HL-60/S4 treated with retinoic acid at 250 ng/mL for 4 days and 3 days (cell line): ENCODE measurements around the gene RGS18.
"Not testable (repeated sequence)": the region's sequence is repeated elsewhere in the genome, so short reads cannot be mapped to it uniquely, and the experiment has no call there.

Source experiments
- in situ Hi-C: fragments of 300-500 bp; cut with MboI; formaldehyde crosslinking; loops from 2 replicates; pipeline ENCODE4 v1.7.0; 2022; ENCODE audit warnings: low sequenced_read_pairs

RGS18 gene

DNA sequence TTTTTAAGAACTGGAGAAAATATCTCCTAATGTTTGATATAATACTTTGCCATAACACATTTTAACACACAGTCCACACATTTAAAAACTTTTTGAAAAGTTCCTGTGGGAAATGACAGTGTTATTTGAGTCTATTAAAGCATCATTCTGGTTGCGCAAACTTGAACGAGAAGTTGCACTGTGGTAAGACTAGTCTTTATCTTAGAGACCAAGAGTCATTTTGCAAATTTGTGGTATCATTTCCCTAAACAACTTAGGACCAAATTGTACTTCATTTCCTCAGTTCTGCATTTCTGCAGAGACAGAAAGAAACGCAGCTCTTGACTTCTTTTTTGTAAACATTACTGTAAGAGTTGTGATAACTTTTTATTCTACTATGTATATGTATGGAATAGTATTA, at the start of gene RGS18:
Gene RGS18 (plus strand): TSS at position 282 of the 400 bp plus-strand sequence. CDS start 176 bp downstream, outside the sequence.
- in situ Hi-C loops = no loop called here

- in situ Hi-C loops = no loop called here
These were observed 48.7 kb upstream of the RGS18 start for GRCh38 chr1:192109576-192109975.

GRCh38 chr1:192115000-192115399, 43.3 kb upstream of the RGS18 start:
- in situ Hi-C loops = no loop called here

GRCh38 chr1:192118881-192119405, 39.3 kb upstream of the RGS18 start:
- in situ Hi-C loops = no loop called here

DNA sequence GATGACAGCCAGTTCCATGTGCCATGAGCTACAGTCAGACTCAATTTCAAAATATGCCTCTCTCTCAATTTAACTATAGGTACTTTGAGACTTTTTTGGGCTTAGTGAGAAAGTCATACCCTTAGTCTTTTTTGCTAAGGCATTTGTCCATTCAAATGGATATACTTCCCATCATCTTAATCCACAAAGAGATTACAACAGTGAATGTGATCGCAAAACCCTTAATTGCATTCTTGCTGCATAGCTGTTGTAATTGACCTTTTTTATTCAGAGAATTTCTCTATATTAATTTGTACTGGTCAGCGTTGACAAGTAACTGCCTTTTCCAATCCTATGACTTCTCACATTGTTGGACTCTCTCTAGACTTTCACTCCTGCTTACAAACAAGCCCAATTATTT, 38.6 kb upstream of the RGS18 start:
- in situ Hi-C loops = no loop called here

DNA sequence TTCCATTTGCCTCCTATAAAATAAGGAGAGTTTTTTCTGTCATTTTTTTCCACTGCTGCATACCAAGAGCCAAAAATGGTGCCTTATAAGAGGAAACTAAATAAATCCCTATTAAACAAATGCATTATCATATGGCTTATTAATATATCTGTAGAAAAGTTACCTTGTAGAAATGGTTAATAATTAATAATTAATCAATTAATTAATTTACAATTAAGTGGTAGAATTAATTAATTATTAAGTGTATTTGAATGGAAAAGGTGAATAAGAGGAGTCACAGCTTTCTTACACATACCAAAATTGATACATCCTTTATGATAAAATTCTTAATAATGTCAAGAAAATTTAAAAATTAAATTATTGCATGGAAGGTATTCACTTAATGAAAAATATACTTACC, 35.6 kb upstream of the RGS18 start:
- in situ Hi-C loops = no loop called here

DNA sequence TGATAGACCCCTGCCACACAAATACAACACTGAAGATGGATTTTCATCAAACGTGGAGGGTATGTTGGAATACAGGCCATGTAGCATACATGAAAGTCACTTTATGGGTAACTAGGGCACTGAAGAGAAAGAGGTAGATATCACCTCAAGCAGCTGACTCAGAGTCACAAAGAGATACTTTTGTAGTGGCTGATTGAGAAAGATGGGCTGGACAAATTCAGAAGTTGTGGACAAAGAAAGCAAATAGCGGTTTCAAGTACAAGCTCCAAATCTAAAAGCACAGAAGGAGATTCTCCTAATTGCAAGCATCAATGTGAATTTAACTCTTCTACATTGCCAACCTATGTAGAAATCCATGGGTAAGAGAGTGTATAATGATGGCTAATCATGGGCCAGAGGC, 35.0 kb upstream of the RGS18 start:
- in situ Hi-C loops = no loop called here

GRCh38 chr1:192126030-192126619, 32.1 kb upstream of the RGS18 start:
- in situ Hi-C loops = no loop called here

DNA sequence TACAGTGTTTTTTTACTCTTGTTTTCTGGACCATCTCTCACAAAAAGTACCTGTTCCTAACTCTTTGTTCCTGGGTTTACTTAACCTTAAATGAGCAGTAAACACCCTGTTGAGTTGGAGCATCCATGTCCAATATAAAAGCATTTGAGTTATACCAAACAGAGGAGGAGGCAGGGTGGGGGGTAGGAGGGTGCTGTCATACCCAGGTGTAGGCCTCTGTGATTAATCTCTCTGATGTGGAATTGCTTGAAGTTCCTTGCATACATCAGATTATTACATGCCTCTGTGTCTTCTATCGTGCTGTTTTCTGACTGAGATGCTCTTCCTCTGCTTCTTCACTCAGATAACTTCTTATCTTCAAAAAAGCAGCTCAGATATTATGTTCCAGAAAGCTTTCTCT, 28.1 kb upstream of the RGS18 start:
- in situ Hi-C loops = no loop called here

DNA sequence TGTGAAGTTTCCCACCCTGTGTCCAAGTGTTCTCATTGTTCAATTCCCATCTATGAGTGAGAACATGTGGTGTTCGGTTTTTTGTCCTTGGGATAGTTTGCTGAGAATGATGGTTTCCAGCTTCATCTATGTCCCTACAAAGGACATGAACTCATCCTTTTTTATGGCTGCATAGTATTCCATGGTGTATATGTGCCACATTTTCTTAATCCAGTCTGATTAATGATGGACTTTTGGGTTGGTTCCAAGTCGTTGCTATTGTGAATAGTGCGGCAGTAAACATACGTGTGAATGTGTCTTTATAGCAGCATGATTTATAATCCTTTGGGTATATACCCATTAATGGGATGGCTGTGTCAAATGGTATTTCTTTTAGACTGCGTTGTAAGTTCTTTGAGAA, 27.4 kb upstream of the RGS18 start:
- in situ Hi-C loops = not testable (repeated sequence)

DNA sequence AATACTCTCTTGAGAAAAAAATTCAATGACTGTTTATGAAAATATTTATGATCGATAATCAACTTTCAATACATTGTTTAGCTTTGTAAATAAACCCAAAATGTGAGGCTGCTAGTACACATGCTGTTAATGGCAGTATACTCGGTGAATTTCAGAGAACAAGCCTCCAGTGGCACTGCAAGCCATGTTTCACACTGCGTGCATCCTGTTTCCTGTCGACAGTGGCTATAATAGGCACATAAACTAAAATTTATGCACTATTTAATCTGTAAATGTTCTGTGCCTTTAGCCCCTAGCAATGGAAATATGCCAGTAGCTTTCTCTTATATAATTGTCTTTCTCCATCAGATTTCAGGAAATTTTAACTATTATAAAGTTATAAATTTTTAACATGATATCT, 26.3 kb upstream of the RGS18 start:
- in situ Hi-C loops = no loop called here

DNA sequence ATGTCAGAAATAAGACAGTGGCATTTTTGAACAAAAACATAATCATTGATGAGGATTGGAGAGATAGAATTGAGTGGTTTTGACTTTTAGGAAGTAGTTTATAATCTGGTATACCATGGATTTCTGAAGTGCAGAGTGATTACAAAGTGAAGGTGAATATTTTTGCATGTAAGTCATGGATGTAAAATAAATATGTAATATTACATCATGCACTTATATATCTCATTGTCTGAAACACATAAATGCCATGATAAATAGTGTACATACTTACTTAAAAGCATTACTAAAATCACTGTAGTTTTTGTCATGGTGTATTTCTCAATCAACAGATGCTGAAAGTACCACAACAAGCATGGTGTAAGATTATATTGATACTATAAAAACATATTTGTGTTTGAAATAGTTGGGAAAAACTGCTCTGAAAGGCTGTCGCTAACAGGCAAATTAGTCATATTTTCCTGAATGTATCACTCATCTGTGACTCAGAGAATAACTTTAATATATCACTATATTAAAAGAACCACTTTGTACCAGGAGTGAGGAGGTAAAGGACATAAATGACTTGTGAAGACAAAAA, 24.8 kb upstream of the RGS18 start:
- in situ Hi-C loops = no loop called here

DNA sequence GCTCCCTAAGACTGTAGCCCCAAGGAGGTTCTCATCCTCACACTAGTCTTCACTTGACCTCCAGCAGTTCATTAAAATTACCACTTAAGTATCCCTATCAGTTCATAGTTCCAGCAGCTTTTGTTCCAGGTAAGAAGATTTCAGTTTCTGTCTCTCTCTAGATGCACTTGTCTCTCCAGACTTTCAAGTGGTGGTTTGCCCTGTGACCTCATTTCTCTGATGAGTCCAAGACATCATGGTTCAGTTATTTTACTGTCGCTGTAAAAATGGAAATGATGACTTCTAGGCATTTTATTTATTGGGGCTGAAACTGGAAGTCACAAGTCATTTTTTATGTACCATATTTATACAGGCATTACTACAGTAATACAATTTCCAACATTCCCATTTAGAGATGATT, 17.9 kb upstream of the RGS18 start:
- in situ Hi-C loops = no loop called here

GRCh38 chr1:192147221-192147620, 11.0 kb upstream of the RGS18 start:
- in situ Hi-C loops = no loop called here

DNA sequence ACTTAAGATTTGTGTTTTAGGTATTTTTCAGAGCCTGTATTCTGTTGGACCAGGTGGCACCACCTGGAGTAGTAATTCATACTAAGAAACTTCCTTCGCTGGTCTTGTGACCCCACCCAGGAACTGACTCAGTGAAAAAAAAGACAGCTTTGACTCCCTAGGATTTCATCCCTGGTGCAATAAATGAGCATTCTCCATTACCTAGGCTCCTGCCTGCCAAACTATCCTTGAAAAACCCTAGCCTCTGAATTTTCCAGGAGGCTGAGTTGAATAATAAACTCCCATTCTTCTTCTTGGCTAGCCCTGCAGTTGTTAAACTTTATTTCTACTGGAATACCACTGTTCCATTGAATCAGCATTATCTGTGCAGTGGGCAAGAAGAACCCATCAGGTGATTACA, 10.6 kb upstream of the RGS18 start:
- in situ Hi-C loops = no loop called here

DNA sequence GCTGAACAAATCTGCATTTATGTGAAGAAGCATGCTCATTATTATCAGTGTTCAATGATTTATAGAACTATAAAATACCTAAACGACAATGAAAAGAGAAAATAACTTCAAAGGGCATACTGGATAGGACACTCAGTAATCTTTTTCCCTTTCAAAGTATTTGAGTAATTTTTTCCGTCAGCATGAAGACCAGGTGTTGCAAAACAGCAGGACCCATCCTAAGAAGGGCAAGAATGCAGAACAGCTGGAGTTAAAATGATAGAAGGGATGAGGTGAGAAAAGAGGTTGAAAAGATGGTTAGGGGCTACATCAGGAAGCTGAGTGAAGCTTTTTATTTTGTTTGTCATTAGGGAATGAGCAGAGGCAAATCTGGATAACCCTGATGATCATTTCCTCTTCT, 7.1 kb upstream of the RGS18 start:
- in situ Hi-C loops = no loop called here

DNA sequence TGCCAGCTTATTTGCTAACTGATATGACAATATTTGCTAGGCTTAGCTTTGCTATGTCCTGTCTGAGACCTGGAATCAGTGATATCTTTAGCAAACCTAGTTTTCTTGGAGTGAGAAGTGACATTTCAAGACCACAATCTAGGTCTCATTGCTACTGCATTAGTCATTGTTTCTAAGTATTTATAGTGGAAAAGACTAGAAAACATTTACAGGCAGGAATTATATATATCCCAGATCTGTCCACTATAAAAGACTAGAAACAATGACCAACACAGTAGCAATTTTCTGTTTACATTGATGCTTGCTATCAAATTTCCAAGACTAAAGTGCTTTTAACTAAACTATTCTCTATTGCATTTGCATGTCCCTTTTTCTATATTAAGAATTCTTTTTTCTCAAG, 5.0 kb upstream of the RGS18 start:
- in situ Hi-C loops = no loop called here

DNA sequence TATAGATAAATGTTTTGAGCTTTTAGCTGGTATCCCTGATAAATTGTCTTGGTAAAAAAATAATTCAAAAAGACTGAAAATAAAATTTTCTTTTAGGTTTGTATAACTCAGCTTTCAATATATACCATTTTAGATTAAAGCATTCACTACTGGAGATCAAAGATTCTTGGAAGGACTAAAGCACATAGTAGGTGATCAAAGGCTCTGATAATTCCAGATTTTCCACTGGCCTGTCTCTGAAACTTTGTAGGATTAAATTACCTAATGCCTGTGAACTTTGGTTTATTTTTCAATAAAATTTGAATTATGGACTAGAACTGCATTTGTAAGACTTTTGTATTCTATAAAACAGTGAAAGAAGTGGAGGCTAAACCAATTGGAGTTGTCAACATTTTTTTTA, 1.2 kb upstream of the RGS18 start:
- in situ Hi-C loops = no loop called here

GRCh38 chr1:192159014-192159413, 752 bp downstream of the RGS18 start:
- in situ Hi-C loops = no loop called here

- in situ Hi-C loops = no loop called here
These were observed 1.5 kb downstream of the RGS18 start for GRCh38 chr1:192159781-192160180.

- in situ Hi-C loops = no loop called here
These were observed 1.9 kb downstream of the RGS18 start for GRCh38 chr1:192160196-192160595.

- in situ Hi-C loops = no loop called here
These were observed 3.7 kb downstream of the RGS18 start for GRCh38 chr1:192161976-192162375.

DNA sequence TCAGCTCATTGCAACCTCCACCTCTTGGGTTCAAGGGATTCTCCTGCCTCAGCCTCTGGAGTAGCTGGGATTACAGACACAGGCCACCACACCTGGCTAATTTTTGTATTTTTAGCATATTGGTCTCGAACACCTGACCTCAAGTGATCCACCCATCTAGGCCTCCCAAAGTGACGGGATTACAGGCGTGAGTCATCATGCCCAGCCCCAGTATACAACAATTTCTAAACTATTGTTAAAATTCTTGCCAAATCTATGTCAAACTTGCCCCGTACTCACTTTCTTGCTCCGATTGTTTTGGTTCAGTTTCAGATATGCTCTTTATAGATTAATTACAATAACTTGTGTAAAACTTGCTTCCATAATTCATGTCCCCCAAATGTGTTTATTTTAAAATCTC, 4.1 kb downstream of the RGS18 start:
- in situ Hi-C loops = no loop called here
